Activated T-cell treated with anti-CD3 and anti-CD28 coated beads for 1 hour (primary cell): Measurements from ENCODE around the gene TMEM86B.
A peak's percentile ranks its signal among the peaks of the same experiment; 100 is the strongest.

Experiments
- DNase-seq: peaks from one replicate; pipeline ENCODE4 v3.0.0-alpha.2; 2020; ENCODE audit warnings: low read depth

The TMEM86B gene

GRCh38 chr19:55257461-55258420, 29.2 kb upstream of the TMEM86B start:
- peak; percentile 14 for DNase-seq

GRCh38 chr19:55256562-55257460, 28.2 kb upstream of the TMEM86B start:
- no peak for DNase-seq

- DNase-seq, result peak; percentile 16
These were observed 27.3 kb upstream of the TMEM86B start for GRCh38 chr19:55255618-55256423.

- no peak for DNase-seq
These were observed 26.0 kb upstream of the TMEM86B start for GRCh38 chr19:55254625-55254977.

GRCh38 chr19:55253842-55254624, 25.5 kb upstream of the TMEM86B start:
- DNase-seq, result peak; percentile 48

GRCh38 chr19:55252760-55253663, 24.4 kb upstream of the TMEM86B start:
- no peak for DNase-seq

GRCh38 chr19:55251341-55252081, 22.9 kb upstream of the TMEM86B start:
- DNase-seq, result peak; percentile 20

GRCh38 chr19:55250262-55251036, 21.9 kb upstream of the TMEM86B start:
- no peak for DNase-seq

GRCh38 chr19:55249841-55250240, 21.3 kb upstream of the TMEM86B start:
- no peak for DNase-seq

GRCh38 chr19:55248704-55249103, 20.1 kb upstream of the TMEM86B start:
- no peak for DNase-seq

GRCh38 chr19:55248166-55248675, 19.7 kb upstream of the TMEM86B start:
- DNase-seq, result no peak

- no peak for DNase-seq
These were observed 19.1 kb upstream of the TMEM86B start for GRCh38 chr19:55247621-55248099.

- DNase-seq, result no peak
These were observed 18.2 kb upstream of the TMEM86B start for GRCh38 chr19:55246462-55247451.

GRCh38 chr19:55245236-55245904, 16.8 kb upstream of the TMEM86B start:
- DNase-seq, result no peak

- DNase-seq, result no peak
These were observed 15.6 kb upstream of the TMEM86B start for GRCh38 chr19:55244004-55244680.

- DNase-seq, result no peak
These were observed 14.0 kb upstream of the TMEM86B start for GRCh38 chr19:55242517-55242916.
